Panc1 (cell line): Measurements from ENCODE around the gene NFIC. TPM values are rescaled to one million over a fixed set of nuclear protein-coding genes. Genes with fewer than 3 reads are reported as not detected.
"Not testable (repeated sequence)": the region's sequence is repeated elsewhere in the genome, so short reads cannot be mapped to it uniquely, and the experiment has no call there.

ENCODE experiments used
- ATAC-seq: fragments of 200-7000 bp; cut with Tn5 transposase; 2 replicates; pipeline ENCODE4 v1.9.1; 2020; ENCODE audit warnings: mild to moderate bottlenecking, moderate library complexity
- BruUV-seq: library from RNA; stranded (reverse); fragments of 400-500 nt; replicated peaks from 2 replicates; lab custom pipeline; 2021; lab: Mats Ljungman, UMichigan
- CTCF ChIA-PET: fragments of 300-600 bp; sonication (Branson Sonifier 250); formaldehyde crosslinking; loops from one replicate; lab custom pipeline; 2022; ENCODE audit warnings: antibody characterized with exemption; lab: Charles Lee
- POLR2A ChIA-PET: fragments of 300-600 bp; sonication (Branson Sonifier 250); formaldehyde crosslinking; loops from one replicate; lab custom pipeline; 2022; ENCODE audit warnings: antibody characterized with exemption; lab: Charles Lee
- DNase-seq: peaks from one replicate; pipeline ENCODE4 v3.0.0-alpha.2; 2010; ENCODE audit warnings: low read depth, low spot score
- H3K27ac ChIP-seq: 2 replicates; pipeline ENCODE4 v1.5.1; 2011; ENCODE audit warnings: mild to moderate bottlenecking, low read length, inconsistent platforms
- H3K27me3 ChIP-seq: fragments of 200-500 bp; sonication (Bioruptor generic); 2 replicates; pipeline ENCODE4 v1.6.0; 2014; ENCODE audit warnings: low read length, inconsistent platforms; ENCODE audit not compliant: control insufficient read depth, insufficient read depth
- H3K36me3 ChIP-seq: fragments of 200-500 bp; sonication (Bioruptor generic); 2 replicates; pipeline ENCODE4 v1.5.1; 2014; ENCODE audit warnings: inconsistent platforms, mild to moderate bottlenecking, low read length, moderate library complexity; ENCODE audit not compliant: control insufficient read depth, insufficient read depth
- H3K4me1 ChIP-seq: 2 replicates; pipeline ENCODE4 v1.5.1; 2011; ENCODE audit warnings: inconsistent platforms, mild to moderate bottlenecking, low read length, moderate library complexity; ENCODE audit not compliant: control insufficient read depth, insufficient read depth
- H3K4me3 ChIP-seq, 2 experiments: 2 replicates each; pipeline ENCODE4 v1.5.1; 2011 to 2012; ENCODE audit warnings: low read depth in 2 of 2, low read length in 2 of 2, mild to moderate bottlenecking in 2 of 2, inconsistent platforms in 1 of 2, moderate library complexity in 1 of 2
- H3K9me3 ChIP-seq: fragments of 200-500 bp; sonication (Bioruptor generic); 2 replicates; pipeline ENCODE4 v1.5.1; 2014; ENCODE audit warnings: low read depth, mild to moderate bottlenecking, inconsistent platforms, low read length, moderate library complexity; ENCODE audit not compliant: control insufficient read depth, insufficient read depth
- CTCF ChIP-seq: fragments of 450-650 bp; IDR thresholded peaks from 2 replicates; pipeline ENCODE4 v1.5.1; 2017; ENCODE audit warnings: mild to moderate bottlenecking
- POLR2AphosphoS5 ChIP-seq: IDR thresholded peaks from 2 replicates; pipeline ENCODE4 v1.6.1; 2012; ENCODE audit warnings: mild to moderate bottlenecking, low read depth, low read length, moderate library complexity
- REST ChIP-seq, 2 experiments: IDR thresholded peaks; 2 replicates each; pipeline ENCODE4 v1.6.1; 2011 to 2012; ENCODE audit warnings: low read depth in 2 of 2, control low read depth in 1 of 2, low read length in 1 of 2, mild to moderate bottlenecking in 1 of 2, moderate library complexity in 1 of 2; ENCODE audit not compliant: insufficient read depth in 1 of 2
- SIN3A ChIP-seq: IDR thresholded peaks from 2 replicates; pipeline ENCODE4 v1.6.1; 2012; ENCODE audit warnings: low read depth, mild to moderate bottlenecking, low read length, moderate library complexity, borderline replicate concordance; ENCODE audit not compliant: insufficient read depth
- TCF7L2 ChIP-seq: IDR thresholded peaks from 2 replicates; pipeline ENCODE4 v1.6.1; 2011; ENCODE audit warnings: mild to moderate bottlenecking, low read depth, low read length, inconsistent platforms
- in situ Hi-C: cut with HindIII; loops from 2 replicates; pipeline ENCODE4 v1.10.0; 2016; ENCODE audit warnings: low sequenced_read_pairs, low pct_unique_long_range_greater_than_20kb
- intact Hi-C: fragments of 100-400 bp; cut with micrococcal nuclease; formaldehyde crosslinking; loops from one replicate; pipeline ENCODE4 v1.10.0; 2022; ENCODE audit not compliant: unreplicated experiment
- total RNA-seq: library from RNA; stranded (reverse); gene quantifications from one replicate; pipeline ENCODE4 v1.2.1, GENCODE V29; 2021; ENCODE audit not compliant: unreplicated experiment

NFIC gene
- total RNA-seq, 1 experiment from 2014 or later: 120 TPM

- DNase-seq (no peak), ATAC-seq (no peak)
- intact Hi-C loops (no loop called here), in situ Hi-C loops (no loop called here)
- no TSS peak for BruUV-seq
- Histone ChIP-seq H3K27ac (no peak overlapping the region), H3K36me3 (no peaks in the 10 kb centered on the region), H3K27me3 (no peaks in the 10 kb centered on the region), H3K9me3 (no peaks in the 10 kb centered on the region), H3K4me3 (no peak overlapping the region), H3K4me1 (peaks cover 25% of the 10 kb centered on the region)
- CTCF ChIA-PET: no interaction called here
- POLR2A ChIA-PET: no interaction called here
- TF ChIP-seq POLR2AphosphoS5: no peak
- no peak for TF ChIP-seq SIN3A
- no peak for TF ChIP-seq TCF7L2
- no peak for TF ChIP-seq REST (IDR thresholded peaks at IDR 0.05; ENCODE audit: insufficient read depth in 1 of 2, low read depth in 2 of 2, low read length in 1 of 2)
- TF ChIP-seq CTCF: no peak
Observed at GRCh38 chr19:3348042-3348441, 18.3 kb upstream of the NFIC start.

- BruUV-seq, H3K4me3 ChIP-seq, H3K27ac ChIP-seq, in situ Hi-C loops, H3K27me3 ChIP-seq, H3K9me3 ChIP-seq, CTCF ChIA-PET, ATAC-seq, DNase-seq, intact Hi-C loops, POLR2A ChIA-PET, H3K36me3 ChIP-seq: not testable (repeated sequence)
- H3K4me1 ChIP-seq: peaks cover 21% of the 10 kb centered on the region
Observed at GRCh38 chr19:3348469-3348868, 17.9 kb upstream of the NFIC start.

GRCh38 chr19:3350014-3350663 is 16.2 kb upstream of the NFIC start:
- no peaks in the 10 kb centered on the region for H3K27me3 ChIP-seq
- TF ChIP-seq REST (IDR thresholded peaks at IDR 0.05; ENCODE audit: insufficient read depth in 1 of 2, low read depth in 2 of 2, low read length in 1 of 2): no peak
- TF ChIP-seq CTCF: no peak
- TF ChIP-seq SIN3A: no peak
- TF ChIP-seq TCF7L2: no peak
- no peak for TF ChIP-seq POLR2AphosphoS5
- no peak overlapping the region for H3K27ac ChIP-seq
- intact Hi-C loops (no loop called here), in situ Hi-C loops (no loop called here)
- H3K9me3 ChIP-seq: no peaks in the 10 kb centered on the region
- ATAC-seq (no peak), DNase-seq (no peak)
- no peak overlapping the region for H3K4me3 ChIP-seq
- ChIA-PET POLR2A (interaction anchor here (0.6 kb wide), 1 partner anchor 218 kb away, joined by 15 read pairs; no protein-coding TSS in a partner anchor), CTCF (no interaction called here)
- peaks cover 13% of the 10 kb centered on the region for H3K4me1 ChIP-seq
- H3K36me3 ChIP-seq: no peaks in the 10 kb centered on the region
- no TSS peak for BruUV-seq
